Prostate gland (tissue), 2 donors: Measurements from ENCODE around the gene ZHX3. TPM values are rescaled to one million over a fixed set of nuclear protein-coding genes. Genes with fewer than 3 reads are reported as not detected.

Source experiments
- DNase-seq: peaks from one replicate; pipeline ENCODE4 v3.0.0-alpha.2; 2019; ENCODE audit warnings: low spot score
- H3K27ac ChIP-seq, 2 donors: fragments of 200-600 bp; sonication (generic); 2 replicates each; pipeline ENCODE4 v1.5.1; 2017 to 2019
- H3K27me3 ChIP-seq: fragments of 200-600 bp; sonication (generic); replicated peaks from 2 replicates; pipeline ENCODE4 v1.5.1; 2019; ENCODE audit not compliant: insufficient read depth
- H3K36me3 ChIP-seq, 2 donors: fragments of 200-600 bp; sonication (generic); 1 replicate in 1 of 2; 2 replicates in 1 of 2; pipeline versions ENCODE4 v1.5.1 to v1.8.1; 2017 to 2019
- H3K4me1 ChIP-seq: fragments of 200-600 bp; sonication (generic); replicated peaks from 2 replicates; pipeline ENCODE4 v1.5.1; 2019
- H3K4me3 ChIP-seq, 2 donors: fragments of 200-600 bp; sonication (generic); 2 replicates each; pipeline ENCODE4 v1.5.1; 2017 to 2019
- H3K9me3 ChIP-seq: fragments of 200-600 bp; sonication (generic); 2 replicates; pipeline ENCODE4 v1.5.1; 2017
- CTCF ChIP-seq, 4 experiments: fragments of 200-600 bp in 2 of 4; fragments of 450-650 bp in 2 of 4; sonication (generic) in 2 of 4; IDR thresholded peaks; 1 replicate in 3 of 4; 2 replicates in 1 of 4; pipeline ENCODE4 v1.5.1; 2016 to 2019; ENCODE audit warnings: antibody characterized with exemption in 4 of 4, mild to moderate bottlenecking in 2 of 4, moderate library complexity in 2 of 4
- POLR2A ChIP-seq: fragments of 450-650 bp; IDR thresholded peaks from one replicate; pipeline ENCODE4 v1.6.1; 2016; ENCODE audit warnings: antibody characterized with exemption, mild to moderate bottlenecking
- POLR2AphosphoS5 ChIP-seq: sonication (generic); formaldehyde crosslinking; IDR thresholded peaks from one replicate; pipeline ENCODE4 v1.6.1; 2017; ENCODE audit warnings: antibody characterized with exemption
- WGBS: methylation state at CpG from one replicate; pipeline ENCODE4 v1.1.5; 2018; 5-methylcytosine and 5-hydroxymethylcytosine counted together
- intact Hi-C: fragments of 100-400 bp; cut with DNase I; formaldehyde crosslinking; loops from one replicate; pipeline ENCODE4 v1.14.2; 2022
- total RNA-seq, 2 donors: library from RNA; depleted of rRNA; stranded (reverse); fragments of >200 nt; gene quantifications; one replicate each; pipeline ENCODE4 v1.1.0, GENCODE V29; 2016

ZHX3 gene
- total RNA-seq, 2 donors from 2014 or later = 24.9 to 42.6 TPM

- H3K4me3 ChIP-seq = no peak overlapping the region
- TF ChIP-seq POLR2AphosphoS5 = no peak
- no peak for TF ChIP-seq POLR2A
- no peak for TF ChIP-seq CTCF (IDR thresholded peaks at IDR 0.05)
- no peaks in the 10 kb centered on the region for H3K27me3 ChIP-seq
- H3K9me3 ChIP-seq = no peaks in the 10 kb centered on the region
- peaks cover 0 to 5% of the 10 kb centered on the region in 2 donors for H3K36me3 ChIP-seq
- H3K4me1 ChIP-seq = peaks cover 4% of the 10 kb centered on the region
- no peak for DNase-seq
- intact Hi-C loops = no loop called here
- H3K27ac ChIP-seq = no peak overlapping the region
- WGBS = 92% methylated on average over 16 of the region's 17 CpGs
Observed at GRCh38 chr20:41345729-41346067, 28.2 kb upstream of the ZHX3 start.

- H3K36me3 ChIP-seq = peaks cover 0 to 5% of the 10 kb centered on the region in 2 donors
- H3K27me3 ChIP-seq = no peaks in the 10 kb centered on the region
- DNase-seq = no peak
- no peak overlapping the region for H3K4me3 ChIP-seq
- no peak overlapping the region for H3K27ac ChIP-seq
- intact Hi-C loops = loop anchor here (5.0 kb wide), 1 partner anchor 67 kb away; no protein-coding TSS in a partner anchor
- TF ChIP-seq POLR2A = no peak
- no peak for TF ChIP-seq POLR2AphosphoS5
- no peak for TF ChIP-seq CTCF (IDR thresholded peaks at IDR 0.05)
- H3K4me1 ChIP-seq = peaks cover 4% of the 10 kb centered on the region
- 86% methylated on average over 11 of the region's 11 CpGs for WGBS
- no peaks in the 10 kb centered on the region for H3K9me3 ChIP-seq
Observed at GRCh38 chr20:41344938-41345728, 27.6 kb upstream of the ZHX3 start.

- no peak overlapping the region for H3K27ac ChIP-seq
Observed at GRCh38 chr20:41344477-41344876, 26.9 kb upstream of the ZHX3 start.

GRCh38 chr20:41342474-41343464, 25.2 kb upstream of the ZHX3 start:
- Histone ChIP-seq H3K36me3 (no peaks in the 10 kb centered on the region), H3K4me3 (no peak overlapping the region), H3K4me1 (peaks cover 4% of the 10 kb centered on the region), H3K9me3 (no peaks in the 10 kb centered on the region), H3K27me3 (no peaks in the 10 kb centered on the region), H3K27ac (no peak overlapping the region)
- TF ChIP-seq POLR2A (no peak), POLR2AphosphoS5 (no peak), CTCF (IDR thresholded peaks at IDR 0.05) (no peak)
- 92% methylated on average over 9 of the region's 9 CpGs for WGBS
- no peak for DNase-seq
- intact Hi-C loops = loop anchor here (5.0 kb wide), 1 partner anchor 70 kb away; no protein-coding TSS in a partner anchor

More at GRCh38 chr20:41344477-41344876, 26.9 kb upstream of the ZHX3 start:
- Histone ChIP-seq H3K27me3 (no peaks in the 10 kb centered on the region), H3K4me1 (peaks cover 4% of the 10 kb centered on the region), H3K4me3 (no peak overlapping the region), H3K36me3 (peaks cover 0 to under 1% of the 10 kb centered on the region in 2 donors), H3K9me3 (no peaks in the 10 kb centered on the region)
- WGBS = 73% methylated on average over 2 of the region's 4 CpGs
- TF ChIP-seq CTCF (IDR thresholded peaks at IDR 0.05) (no peak), POLR2AphosphoS5 (peak; percentile 66)
- intact Hi-C loops = loop anchor here (5.0 kb wide), 1 partner anchor 68 kb away; no protein-coding TSS in a partner anchor
- peak; percentile 69 for DNase-seq
